Activated T-cell treated with anti-CD3 and anti-CD28 coated beads, Interleukin-2, amount 50 U/mL, for 24 hours (primary cell): ENCODE data around the gene BPI.
"Not testable (repeated sequence)": the region's sequence is repeated elsewhere in the genome, so short reads cannot be mapped to it uniquely, and the experiment has no call there.

Experiments
- DNase-seq: peaks from one replicate; pipeline ENCODE4 v3.0.0-alpha.2; 2020
- H3K27ac Mint-ChIP-seq: 2 replicates; pipeline ENCODE4 v1.8.0; 2020; ENCODE audit warnings: mild to moderate bottlenecking, mixed read lengths
- H3K27me3 Mint-ChIP-seq: 2 replicates; pipeline ENCODE4 v1.8.0; 2020; ENCODE audit warnings: mixed read lengths
- H3K36me3 Mint-ChIP-seq: 2 replicates; pipeline ENCODE4 v1.8.0; 2020; ENCODE audit warnings: low read depth, mixed read lengths
- H3K4me1 Mint-ChIP-seq: 2 replicates; pipeline ENCODE4 v1.8.0; 2020; ENCODE audit warnings: low read depth, mixed read lengths
- H3K4me3 Mint-ChIP-seq: 2 replicates; pipeline ENCODE4 v1.8.0; 2020; ENCODE audit warnings: mild to moderate bottlenecking, moderate library complexity, mixed read lengths
- H3K9me3 Mint-ChIP-seq: 2 replicates; pipeline ENCODE4 v1.8.0; 2020; ENCODE audit warnings: mixed read lengths

BPI gene

DNA sequence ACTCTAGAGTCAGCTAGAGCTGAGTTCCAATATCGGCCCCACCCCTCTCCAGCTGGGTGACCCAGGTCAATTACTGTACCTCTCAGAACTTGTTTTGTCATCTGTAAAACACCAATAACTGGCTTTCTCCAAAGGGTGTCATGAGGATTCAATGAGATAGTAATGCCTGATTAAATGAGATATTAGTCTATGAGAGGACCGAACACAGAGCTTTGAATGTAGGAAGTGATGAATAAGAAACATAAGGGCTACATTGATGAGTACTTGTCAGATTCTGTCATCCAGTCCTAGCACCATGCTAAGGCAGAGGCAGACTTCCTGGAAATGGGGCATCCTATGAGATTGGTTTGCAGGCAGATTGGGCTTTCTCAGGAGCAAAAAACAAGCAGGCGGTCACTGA lies 20.2 kb downstream of the BPI start:
- Mint-ChIP-seq H3K9me3 (no peaks in the 10 kb centered on the region), H3K4me3 (no peak overlapping the region), H3K36me3 (no peaks in the 10 kb centered on the region), H3K4me1 (no peaks in the 10 kb centered on the region), H3K27me3 (peaks cover 45% of the 10 kb centered on the region), H3K27ac (no peak overlapping the region)
- DNase-seq = no peak

DNA sequence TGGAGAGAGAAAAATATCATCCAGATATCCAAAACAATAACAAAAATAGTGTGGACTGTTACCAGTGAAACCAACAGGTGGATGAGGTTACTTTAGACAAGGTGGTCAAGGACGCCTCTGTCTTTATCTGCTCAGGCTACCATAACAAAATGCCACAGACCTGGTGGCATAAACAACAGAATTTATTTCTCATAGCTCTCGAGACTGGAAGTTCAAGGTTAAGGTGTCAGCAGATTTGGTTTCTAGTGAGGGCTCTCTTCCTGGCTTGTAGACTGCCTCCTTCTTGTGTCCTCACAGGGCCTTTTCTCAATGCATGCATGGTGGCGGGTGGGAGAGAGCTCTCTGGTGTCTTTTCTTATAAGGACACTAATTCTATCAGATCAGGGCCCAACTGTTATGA lies 21.2 kb downstream of the BPI start:
- H3K27ac Mint-ChIP-seq = no peak overlapping the region
- no peaks in the 10 kb centered on the region for H3K36me3 Mint-ChIP-seq
- no peak for DNase-seq
- H3K27me3 Mint-ChIP-seq = peaks cover 39% of the 10 kb centered on the region
- no peaks in the 10 kb centered on the region for H3K9me3 Mint-ChIP-seq
- no peaks in the 10 kb centered on the region for H3K4me1 Mint-ChIP-seq
- H3K4me3 Mint-ChIP-seq = no peak overlapping the region

DNA sequence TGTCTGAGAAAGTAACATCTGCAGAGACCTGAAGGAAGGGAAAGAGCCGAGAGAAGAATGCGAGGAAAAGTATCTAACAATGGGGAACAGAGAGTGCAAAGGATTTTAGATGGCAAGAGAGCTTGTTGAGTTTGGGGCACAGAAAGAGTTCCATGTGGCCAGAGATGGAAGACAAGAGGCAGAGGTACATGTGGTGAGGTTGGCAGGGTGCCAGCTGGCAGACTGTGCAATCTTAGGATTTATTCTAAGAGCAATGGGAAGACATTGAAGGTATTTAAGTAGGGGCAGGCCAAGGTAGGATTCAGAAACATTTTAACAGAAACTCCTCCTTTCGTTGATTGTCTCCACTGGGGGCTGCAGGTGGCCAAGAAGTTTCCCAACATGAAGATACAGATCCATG lies 21.9 kb downstream of the BPI start:
- no peaks in the 10 kb centered on the region for H3K36me3 Mint-ChIP-seq
- no peak overlapping the region for H3K27ac Mint-ChIP-seq
- DNase-seq = no peak
- H3K27me3 Mint-ChIP-seq = peaks cover 39% of the 10 kb centered on the region
- H3K9me3 Mint-ChIP-seq = no peaks in the 10 kb centered on the region
- H3K4me1 Mint-ChIP-seq = no peaks in the 10 kb centered on the region
- no peak overlapping the region for H3K4me3 Mint-ChIP-seq

DNA sequence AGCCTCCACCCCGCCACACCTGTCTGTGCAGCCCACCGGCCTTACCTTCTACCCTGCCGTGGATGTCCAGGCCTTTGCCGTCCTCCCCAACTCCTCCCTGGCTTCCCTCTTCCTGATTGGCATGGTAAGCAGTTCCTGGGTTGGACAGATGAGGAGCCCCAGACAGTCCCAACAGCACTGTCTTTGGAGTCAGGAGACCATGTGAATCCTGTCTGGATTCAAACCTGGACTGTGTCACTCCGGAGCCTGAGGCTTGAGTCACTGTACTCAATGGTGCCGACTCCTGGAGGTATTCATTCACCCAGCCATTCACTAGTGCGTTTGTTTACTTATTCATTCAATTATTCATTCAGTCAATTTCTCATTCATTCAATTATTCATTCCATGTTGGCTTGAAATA lies 22.4 kb downstream of the BPI start:
- no peak for DNase-seq
- no peaks in the 10 kb centered on the region for H3K4me1 Mint-ChIP-seq
- no peak overlapping the region for H3K4me3 Mint-ChIP-seq
- H3K27ac Mint-ChIP-seq = no peak overlapping the region
- H3K36me3 Mint-ChIP-seq = no peaks in the 10 kb centered on the region
- H3K27me3 Mint-ChIP-seq = peaks cover 42% of the 10 kb centered on the region
- H3K9me3 Mint-ChIP-seq = no peaks in the 10 kb centered on the region

DNA sequence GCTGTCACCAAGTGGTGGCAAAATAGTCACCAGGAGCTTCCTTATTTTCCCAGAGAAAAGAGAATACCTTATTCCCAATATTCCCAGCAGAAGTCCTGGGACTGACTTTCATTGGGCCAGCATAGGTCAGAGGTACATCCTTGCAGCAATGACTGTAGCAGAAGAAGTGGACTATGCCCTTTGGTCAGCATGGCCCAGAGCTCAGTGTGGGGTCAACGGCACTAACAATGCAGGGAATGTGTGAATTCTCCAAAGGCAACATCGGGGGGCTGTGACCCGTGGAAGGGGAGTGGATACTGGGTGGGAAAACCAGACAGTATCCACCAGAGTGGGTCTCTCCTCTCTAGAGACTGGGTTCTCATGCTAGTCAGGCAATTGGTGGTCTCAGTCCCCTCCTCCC lies 26.7 kb downstream of the BPI start:
- no peak for DNase-seq
- no peaks in the 10 kb centered on the region for H3K9me3 Mint-ChIP-seq
- H3K4me1 Mint-ChIP-seq = no peaks in the 10 kb centered on the region
- H3K4me3 Mint-ChIP-seq = no peak overlapping the region
- peaks cover 38% of the 10 kb centered on the region for H3K27me3 Mint-ChIP-seq
- no peak overlapping the region for H3K27ac Mint-ChIP-seq
- H3K36me3 Mint-ChIP-seq = no peaks in the 10 kb centered on the region

DNA sequence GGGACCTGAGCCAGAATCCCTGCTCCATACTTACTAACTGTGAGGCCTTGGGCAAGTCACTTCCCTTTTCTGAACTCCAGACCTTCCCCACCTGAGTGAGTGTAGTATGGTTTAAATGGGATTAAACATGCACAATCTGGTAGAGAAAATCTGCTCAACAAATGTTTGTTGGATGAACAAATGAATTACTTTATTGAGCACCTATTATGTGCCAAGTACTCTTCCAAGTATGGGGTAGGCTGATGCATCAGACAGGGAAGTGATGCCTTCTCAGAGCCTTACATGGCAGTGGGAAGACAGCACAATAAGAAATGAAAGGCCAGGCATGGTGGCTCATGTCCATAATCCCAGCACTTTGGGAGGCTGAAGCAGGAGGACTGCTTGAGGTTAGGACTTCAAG lies 27.3 kb downstream of the BPI start:
- no peaks in the 10 kb centered on the region for H3K9me3 Mint-ChIP-seq
- H3K4me3 Mint-ChIP-seq = no peak overlapping the region
- H3K4me1 Mint-ChIP-seq = no peaks in the 10 kb centered on the region
- no peak overlapping the region for H3K27ac Mint-ChIP-seq
- DNase-seq = no peak
- peaks cover 41% of the 10 kb centered on the region for H3K27me3 Mint-ChIP-seq
- no peaks in the 10 kb centered on the region for H3K36me3 Mint-ChIP-seq

DNA sequence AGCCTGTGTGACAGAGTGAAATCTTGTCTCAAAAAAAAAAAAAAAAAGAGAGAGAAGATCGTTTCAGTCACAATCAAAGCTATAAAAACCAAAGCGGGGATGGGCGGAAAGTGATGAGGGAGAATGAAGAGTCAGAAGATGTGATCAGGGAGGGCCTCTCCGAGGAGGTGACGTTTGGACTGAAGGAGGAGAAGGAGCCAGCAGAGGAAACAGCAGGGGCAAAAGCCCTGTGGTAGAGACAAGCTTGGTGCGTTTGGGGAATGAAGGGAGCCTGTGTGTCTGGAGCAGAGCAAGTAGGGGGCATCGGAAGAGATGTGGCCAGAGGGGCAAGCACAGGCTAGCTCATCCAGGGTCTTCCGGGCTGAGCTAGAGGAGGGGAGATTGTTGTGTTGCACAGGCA lies 27.9 kb downstream of the BPI start:
- DNase-seq = no peak
- no peaks in the 10 kb centered on the region for H3K36me3 Mint-ChIP-seq
- no peaks in the 10 kb centered on the region for H3K9me3 Mint-ChIP-seq
- peaks cover 42% of the 10 kb centered on the region for H3K27me3 Mint-ChIP-seq
- H3K4me3 Mint-ChIP-seq = no peak overlapping the region
- H3K4me1 Mint-ChIP-seq = no peaks in the 10 kb centered on the region
- H3K27ac Mint-ChIP-seq = no peak overlapping the region

DNA sequence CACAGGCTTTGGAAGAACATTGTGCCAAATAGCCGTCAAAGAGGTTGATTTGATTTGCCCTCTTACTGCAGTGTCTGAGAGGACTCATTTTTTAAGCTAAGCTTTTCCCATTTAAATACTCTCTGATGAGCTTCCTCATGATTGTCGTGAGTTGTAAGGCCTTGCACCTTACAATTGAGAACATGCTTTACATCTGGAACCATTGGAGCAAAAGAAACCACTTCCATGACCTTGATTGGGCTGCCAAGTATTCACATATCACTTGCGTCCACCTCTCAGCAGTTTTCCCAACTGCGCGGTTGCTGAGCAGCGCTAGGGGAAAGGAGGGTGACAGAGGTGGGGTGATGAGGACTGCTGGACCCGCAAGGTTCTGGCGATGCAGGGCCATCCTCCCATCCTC lies 30.1 kb downstream of the BPI start:
- H3K4me3 Mint-ChIP-seq = no peak overlapping the region
- H3K9me3 Mint-ChIP-seq = peaks cover 6% of the 10 kb centered on the region
- peaks cover 44% of the 10 kb centered on the region for H3K27me3 Mint-ChIP-seq
- no peaks in the 10 kb centered on the region for H3K4me1 Mint-ChIP-seq
- H3K27ac Mint-ChIP-seq = no peak overlapping the region
- no peaks in the 10 kb centered on the region for H3K36me3 Mint-ChIP-seq
- DNase-seq = no peak

DNA sequence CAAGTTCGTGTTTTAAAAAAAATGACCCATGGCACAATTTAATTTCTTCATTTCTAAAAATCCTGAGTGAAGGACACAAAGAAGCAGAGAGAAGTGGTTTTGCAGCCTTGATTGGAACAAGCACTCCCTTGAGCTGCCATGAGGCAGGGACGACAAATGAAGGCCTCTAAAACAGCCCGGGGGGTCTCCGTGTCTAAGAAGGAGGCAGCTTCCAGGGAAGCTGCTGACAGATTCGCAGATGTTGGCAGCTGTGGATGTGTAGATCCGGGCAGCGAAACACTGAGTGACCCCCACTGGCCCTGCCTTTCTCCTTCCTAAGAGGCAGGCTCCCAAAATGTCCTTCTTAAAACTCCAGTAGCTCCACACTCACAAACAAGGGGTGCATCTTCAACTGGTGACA lies 32.8 kb downstream of the BPI start:
- Mint-ChIP-seq H3K4me1 (no peaks in the 10 kb centered on the region), H3K9me3 (peaks cover 6% of the 10 kb centered on the region), H3K27me3 (peaks cover 28% of the 10 kb centered on the region), H3K36me3 (no peaks in the 10 kb centered on the region), H3K27ac (no peak overlapping the region), H3K4me3 (no peak overlapping the region)
- DNase-seq = no peak

DNA sequence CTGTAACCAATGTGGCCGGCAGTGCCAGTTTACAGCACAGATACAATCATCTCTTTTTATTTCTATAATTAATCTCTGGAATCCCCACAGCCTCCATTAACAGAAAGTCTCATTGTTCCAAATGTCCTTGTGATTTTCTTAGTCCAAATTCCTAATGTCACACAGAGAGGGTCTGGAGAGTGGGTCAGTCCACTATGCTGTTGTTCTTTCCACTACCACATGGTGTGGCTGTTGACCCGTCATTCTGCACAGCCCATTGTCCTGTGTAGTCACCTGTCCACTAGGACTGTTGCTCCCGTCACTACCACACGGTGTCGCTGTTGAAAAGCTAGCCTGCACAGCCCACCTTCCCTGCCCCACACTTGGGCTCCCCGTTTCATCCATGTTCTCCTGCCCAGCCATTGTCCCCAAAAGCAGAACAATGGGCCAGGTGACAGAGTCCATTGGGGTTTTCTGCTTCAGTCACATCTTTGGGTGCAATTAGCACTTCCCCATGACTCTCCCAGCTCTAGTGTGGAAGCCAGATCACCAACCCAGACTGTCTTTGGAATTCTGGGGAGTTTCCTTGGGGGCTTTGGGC lies 33.7 kb downstream of the BPI start:
- Mint-ChIP-seq H3K4me1 (no peaks in the 10 kb centered on the region), H3K27me3 (peaks cover 21% of the 10 kb centered on the region), H3K4me3 (no peak overlapping the region), H3K36me3 (no peaks in the 10 kb centered on the region), H3K27ac (no peak overlapping the region), H3K9me3 (peaks cover 6% of the 10 kb centered on the region)
- no peak for DNase-seq

DNA sequence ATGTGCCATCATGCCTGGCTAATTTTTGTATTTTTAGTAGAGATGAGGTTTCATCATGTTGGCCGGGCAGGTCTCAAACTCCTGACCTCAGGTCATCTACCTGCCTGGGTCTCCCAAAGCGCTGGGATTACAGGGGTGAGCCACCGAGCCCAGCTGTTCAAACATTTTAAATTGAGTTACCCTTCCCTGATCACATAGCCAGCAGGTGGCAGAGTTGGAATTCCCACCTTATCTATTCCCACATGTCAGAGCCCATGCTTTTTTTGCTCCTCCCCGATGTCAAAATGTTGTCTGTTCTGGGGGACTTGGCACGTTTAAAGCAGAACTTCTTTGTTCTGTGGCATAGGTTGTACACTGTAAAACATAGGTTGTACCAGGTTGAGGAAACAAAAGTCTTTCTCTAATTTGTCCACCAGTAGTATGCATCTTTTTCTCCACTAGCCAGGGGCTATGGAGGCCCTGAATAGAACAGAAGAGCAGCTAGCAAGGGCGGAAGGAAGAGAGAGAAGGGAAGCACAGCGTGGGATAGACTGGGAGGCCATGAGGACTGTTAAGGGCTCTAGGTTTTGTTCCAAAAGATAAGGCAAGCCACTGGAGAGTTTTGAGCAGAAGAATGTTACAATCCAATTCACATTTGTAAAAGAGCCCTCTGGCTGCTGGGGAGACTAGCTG lies 35.0 kb downstream of the BPI start:
- no peak for DNase-seq
- H3K4me1 Mint-ChIP-seq = no peaks in the 10 kb centered on the region
- no peak overlapping the region for H3K4me3 Mint-ChIP-seq
- peaks cover 6% of the 10 kb centered on the region for H3K9me3 Mint-ChIP-seq
- H3K27me3 Mint-ChIP-seq = peaks cover 21% of the 10 kb centered on the region
- no peak overlapping the region for H3K27ac Mint-ChIP-seq
- H3K36me3 Mint-ChIP-seq = no peaks in the 10 kb centered on the region

DNA sequence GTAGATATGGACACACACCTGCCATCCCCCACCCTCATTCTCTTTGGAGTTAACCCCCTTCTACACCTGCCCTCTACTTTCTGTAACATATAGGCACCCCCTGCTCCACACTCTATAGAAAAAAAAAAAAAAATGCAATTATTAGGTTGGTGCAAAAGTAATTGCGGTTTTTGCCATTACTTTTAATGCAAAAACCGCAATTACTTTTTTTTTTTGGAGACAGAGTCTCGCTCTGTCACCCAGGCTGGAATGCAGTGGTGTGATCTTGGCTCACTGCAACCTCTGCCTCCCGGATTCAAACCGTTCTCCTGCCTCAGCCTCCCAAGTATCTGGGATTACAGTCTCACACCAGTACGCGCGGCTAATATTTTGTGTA lies 35.6 kb downstream of the BPI start:
- not testable (repeated sequence) for DNase-seq, H3K4me3 Mint-ChIP-seq, H3K4me1 Mint-ChIP-seq, H3K9me3 Mint-ChIP-seq, H3K36me3 Mint-ChIP-seq, H3K27ac Mint-ChIP-seq
- H3K27me3 Mint-ChIP-seq = peaks cover 21% of the 10 kb centered on the region

DNA sequence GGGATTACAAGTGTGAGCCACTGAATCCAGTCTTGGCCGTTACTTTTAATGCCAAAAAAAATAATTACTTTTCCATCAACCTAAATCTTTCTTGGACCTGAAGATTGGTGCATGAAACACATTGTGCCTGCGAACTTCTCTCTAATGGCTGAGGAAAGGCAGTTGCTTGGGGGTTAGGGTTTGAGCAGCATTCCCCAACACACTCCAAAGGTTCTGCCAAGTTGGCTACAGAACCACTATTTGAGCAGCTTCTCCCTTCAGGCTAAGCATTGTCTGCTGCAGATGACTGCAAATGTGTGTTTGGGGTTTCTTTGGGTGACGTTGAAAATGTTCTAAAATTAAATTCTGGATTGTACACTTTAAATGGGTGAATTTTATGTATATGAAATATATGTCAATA lies 36.0 kb downstream of the BPI start:
- Mint-ChIP-seq H3K36me3 (no peaks in the 10 kb centered on the region), H3K27ac (no peak overlapping the region), H3K4me3 (no peak overlapping the region), H3K4me1 (no peaks in the 10 kb centered on the region), H3K27me3 (peaks cover 21% of the 10 kb centered on the region), H3K9me3 (peaks cover 6% of the 10 kb centered on the region)
- no peak for DNase-seq

DNA sequence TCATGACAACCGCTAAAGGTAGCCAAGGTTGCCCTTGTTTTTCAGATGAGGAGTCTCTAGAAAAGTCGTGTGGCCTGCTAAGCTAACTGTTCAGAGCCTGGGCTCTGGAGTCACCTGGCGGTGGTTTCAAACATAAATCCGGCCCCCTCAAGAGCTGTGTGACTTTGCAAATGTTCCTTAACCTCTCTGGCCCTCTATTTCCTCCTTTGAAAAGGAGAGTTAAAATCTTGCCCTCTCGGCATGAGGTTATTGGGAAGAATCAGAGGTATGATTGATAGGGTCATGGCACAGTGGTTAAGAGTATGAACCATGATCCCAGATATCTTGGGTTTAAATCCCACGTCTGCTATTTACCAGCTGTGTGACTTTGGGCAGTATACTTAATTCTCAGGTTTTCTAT lies 36.7 kb downstream of the BPI start:
- Mint-ChIP-seq H3K36me3 (no peaks in the 10 kb centered on the region), H3K27ac (no peak overlapping the region), H3K4me1 (no peaks in the 10 kb centered on the region), H3K4me3 (no peak overlapping the region), H3K27me3 (peaks cover 21% of the 10 kb centered on the region), H3K9me3 (peaks cover 6% of the 10 kb centered on the region)
- no peak for DNase-seq

DNA sequence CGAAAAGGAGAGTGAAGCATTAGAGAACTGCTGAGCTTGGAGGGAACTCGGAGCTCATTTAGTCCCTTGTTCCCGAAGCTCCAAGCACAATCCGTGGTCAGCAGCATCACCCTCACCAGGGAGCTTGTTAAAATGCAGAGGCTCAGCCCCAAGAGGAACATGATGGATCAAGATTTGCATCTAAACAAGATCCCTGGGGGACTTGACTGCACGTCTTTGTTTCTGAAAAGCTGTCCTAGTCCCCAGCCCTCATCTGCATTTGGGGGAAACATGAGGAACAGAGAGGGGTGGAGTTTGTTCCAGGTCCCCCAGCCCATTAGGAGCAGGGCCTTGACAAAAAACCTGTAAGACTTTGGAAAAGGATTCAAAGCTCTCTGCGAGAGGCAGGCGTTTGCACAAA lies 38.3 kb downstream of the BPI start:
- peaks cover 9% of the 10 kb centered on the region for H3K27me3 Mint-ChIP-seq

More for the DNA sequence above, 38.3 kb downstream of the BPI start:
- Mint-ChIP-seq H3K4me1 (no peaks in the 10 kb centered on the region), H3K9me3 (peaks cover 6% of the 10 kb centered on the region), H3K4me3 (no peak overlapping the region), H3K27ac (no peak overlapping the region), H3K36me3 (no peaks in the 10 kb centered on the region)
- DNase-seq = no peak
